ENCODE measurements around the gene F8.

DNA sequence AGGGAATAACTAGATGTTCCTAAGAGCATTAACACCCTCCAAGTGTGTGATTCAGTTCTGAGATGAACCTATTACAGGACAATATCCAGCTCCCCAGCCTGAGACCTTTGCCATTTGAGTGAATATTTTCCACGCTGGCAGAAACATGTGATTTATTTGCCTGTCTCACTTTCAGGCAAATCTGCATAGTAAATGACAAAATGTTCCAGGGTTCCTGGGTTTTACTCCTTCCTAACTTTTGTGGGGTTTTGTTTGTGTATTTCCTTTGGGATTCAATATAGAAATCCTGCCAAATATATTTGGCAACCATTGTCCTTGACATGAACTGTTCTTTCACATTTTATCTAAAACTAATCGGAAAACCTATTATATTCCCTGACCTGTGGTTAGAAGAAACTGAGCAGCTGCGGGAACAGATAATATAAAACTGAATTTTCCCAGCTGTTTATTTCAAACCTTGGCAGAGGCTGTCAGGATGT, 12.5 kb downstream of the F8 start:
- no peak for TF ChIP-seq FOXP2 (optimal IDR thresholded peaks at IDR 0.05; ENCODE audit: borderline replicate concordance, extremely low read depth, extremely low read length, insufficient read depth)
- no peak for TF ChIP-seq SIN3A (IDR thresholded peaks at IDR 0.05; ENCODE audit: borderline replicate concordance, insufficient read depth, low read length)
- TF ChIP-seq, protein P1, sequence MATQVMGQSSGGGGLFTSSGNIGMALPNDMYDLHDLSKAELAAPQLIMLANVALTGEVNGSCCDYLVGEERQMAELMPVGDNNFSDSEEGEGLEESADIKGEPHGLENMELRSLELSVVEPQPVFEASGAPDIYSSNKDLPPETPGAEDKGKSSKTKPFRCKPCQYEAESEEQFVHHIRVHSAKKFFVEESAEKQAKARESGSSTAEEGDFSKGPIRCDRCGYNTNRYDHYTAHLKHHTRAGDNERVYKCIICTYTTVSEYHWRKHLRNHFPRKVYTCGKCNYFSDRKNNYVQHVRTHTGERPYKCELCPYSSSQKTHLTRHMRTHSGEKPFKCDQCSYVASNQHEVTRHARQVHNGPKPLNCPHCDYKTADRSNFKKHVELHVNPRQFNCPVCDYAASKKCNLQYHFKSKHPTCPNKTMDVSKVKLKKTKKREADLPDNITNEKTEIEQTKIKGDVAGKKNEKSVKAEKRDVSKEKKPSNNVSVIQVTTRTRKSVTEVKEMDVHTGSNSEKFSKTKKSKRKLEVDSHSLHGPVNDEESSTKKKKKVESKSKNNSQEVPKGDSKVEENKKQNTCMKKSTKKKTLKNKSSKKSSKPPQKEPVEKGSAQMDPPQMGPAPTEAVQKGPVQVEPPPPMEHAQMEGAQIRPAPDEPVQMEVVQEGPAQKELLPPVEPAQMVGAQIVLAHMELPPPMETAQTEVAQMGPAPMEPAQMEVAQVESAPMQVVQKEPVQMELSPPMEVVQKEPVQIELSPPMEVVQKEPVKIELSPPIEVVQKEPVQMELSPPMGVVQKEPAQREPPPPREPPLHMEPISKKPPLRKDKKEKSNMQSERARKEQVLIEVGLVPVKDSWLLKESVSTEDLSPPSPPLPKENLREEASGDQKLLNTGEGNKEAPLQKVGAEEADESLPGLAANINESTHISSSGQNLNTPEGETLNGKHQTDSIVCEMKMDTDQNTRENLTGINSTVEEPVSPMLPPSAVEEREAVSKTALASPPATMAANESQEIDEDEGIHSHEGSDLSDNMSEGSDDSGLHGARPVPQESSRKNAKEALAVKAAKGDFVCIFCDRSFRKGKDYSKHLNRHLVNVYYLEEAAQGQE (IDR thresholded peaks at IDR 0.05; ENCODE audit: insufficient read depth in 1 of 2, low read depth in 2 of 2, low read length in 2 of 2) = no peak
